ENCODE results near the gene CPT1A.

- TF ChIP-seq ZNF217 (IDR thresholded peaks at IDR 0.05) (no peak), CTCF (IDR thresholded peaks at IDR 0.05 in 2 of 3, conservative IDR thresholded peaks at IDR 0.05 in 1 of 3; ENCODE audit: control insufficient read depth in 2 of 3, extremely low read depth in 1 of 3, insufficient read depth in 1 of 3, low read depth in 3 of 3, low read length in 3 of 3) (no peak), ESRRA (IDR thresholded peaks at IDR 0.05; ENCODE audit: low read length) (no peak), RAD21 (IDR thresholded peaks at IDR 0.05; ENCODE audit: insufficient read depth, low read depth, low read length) (no peak), FOXK2 (IDR thresholded peaks at IDR 0.05) (no peak), EP300 (IDR thresholded peaks at IDR 0.05; ENCODE audit: borderline replicate concordance in 1 of 2, control insufficient read depth in 1 of 2, low read depth in 2 of 2, low read length in 2 of 2) (no peak)
These were observed 65.7 kb downstream of the CPT1A start for GRCh38 chr11:68775951-68776388.
